Hematopoietic multipotent progenitor cell treated with erythropoietin and hydrocortisone succinate and interleukin-3 and kit ligand, for 17 days (in vitro differentiated cells): ENCODE data around the gene IL4I1.
"Not testable (repeated sequence)": the region's sequence is repeated elsewhere in the genome, so short reads cannot be mapped to it uniquely, and the experiment has no call there.

Experiments used
- DNase-seq: peaks from one replicate; pipeline ENCODE4 v3.0.0-alpha.2; 2015; ENCODE audit warnings: low spot score

The IL4I1 gene

GRCh38 chr19:49896863-49897621 is at the start of gene IL4I1:
IL4I1 (minus strand) TSS chr19:49896887; CDS start chr19:49896160, 727 bp downstream.
- DNase-seq, result no peak

- DNase-seq, result no peak
These were observed 49.7 kb upstream of the IL4I1 start for GRCh38 chr19:49946415-49946814.

GRCh38 chr19:49944567-49944966 is 47.9 kb upstream of the IL4I1 start:
- not testable (repeated sequence) for DNase-seq

GRCh38 chr19:49940482-49940791 is 43.8 kb upstream of the IL4I1 start:
- DNase-seq, result no peak

GRCh38 chr19:49939721-49940481 is 43.2 kb upstream of the IL4I1 start:
- no peak for DNase-seq

- DNase-seq, result no peak
These were observed 42.0 kb upstream of the IL4I1 start for GRCh38 chr19:49938662-49939061.

GRCh38 chr19:49937750-49938381 is 41.2 kb upstream of the IL4I1 start:
- DNase-seq, result peak; percentile 79

- no peak for DNase-seq
These were observed 39.9 kb upstream of the IL4I1 start for GRCh38 chr19:49936549-49936948.

GRCh38 chr19:49933643-49934042 is 37.0 kb upstream of the IL4I1 start:
- DNase-seq, result no peak

GRCh38 chr19:49932731-49933131 is 36.0 kb upstream of the IL4I1 start:
- no peak for DNase-seq

- no peak for DNase-seq
These were observed 35.4 kb upstream of the IL4I1 start for GRCh38 chr19:49932041-49932451.

- DNase-seq, result no peak
These were observed 34.8 kb upstream of the IL4I1 start for GRCh38 chr19:49931293-49932040.

GRCh38 chr19:49930483-49931011 is 33.9 kb upstream of the IL4I1 start:
- DNase-seq, result no peak

GRCh38 chr19:49929611-49930482 is 33.2 kb upstream of the IL4I1 start:
- peak; percentile 95 for DNase-seq

GRCh38 chr19:49929121-49929610 is 32.5 kb upstream of the IL4I1 start, which contains the start of the genes ATF5 and NUP62:
ATF5 (plus strand) TSS chr19:49929205; CDS start chr19:49930851, 1,646 bp downstream.
NUP62 (minus strand) TSS chr19:49929504; CDS start chr19:49909807, 19,697 bp downstream.
- no peak for DNase-seq

- no peak for DNase-seq
These were observed 31.0 kb upstream of the IL4I1 start for GRCh38 chr19:49927526-49928264.

GRCh38 chr19:49926515-49926914 is 29.8 kb upstream of the IL4I1 start:
- DNase-seq, result no peak

- DNase-seq, result no peak
These were observed 28.8 kb upstream of the IL4I1 start for GRCh38 chr19:49925486-49925885.

GRCh38 chr19:49924881-49925210 is 28.2 kb upstream of the IL4I1 start:
- not testable (repeated sequence) for DNase-seq
